GM18499 (cell line): ENCODE data around the gene MCFD2.

Source experiments
- ATAC-seq: cut with Tn5 transposase; IDR thresholded peaks from one replicate; pipeline ENCODE4 v1.9.1; 2021; ENCODE audit warnings: moderate number of reproducible peaks; ENCODE audit not compliant: insufficient read depth, unreplicated experiment

The MCFD2 gene

DNA sequence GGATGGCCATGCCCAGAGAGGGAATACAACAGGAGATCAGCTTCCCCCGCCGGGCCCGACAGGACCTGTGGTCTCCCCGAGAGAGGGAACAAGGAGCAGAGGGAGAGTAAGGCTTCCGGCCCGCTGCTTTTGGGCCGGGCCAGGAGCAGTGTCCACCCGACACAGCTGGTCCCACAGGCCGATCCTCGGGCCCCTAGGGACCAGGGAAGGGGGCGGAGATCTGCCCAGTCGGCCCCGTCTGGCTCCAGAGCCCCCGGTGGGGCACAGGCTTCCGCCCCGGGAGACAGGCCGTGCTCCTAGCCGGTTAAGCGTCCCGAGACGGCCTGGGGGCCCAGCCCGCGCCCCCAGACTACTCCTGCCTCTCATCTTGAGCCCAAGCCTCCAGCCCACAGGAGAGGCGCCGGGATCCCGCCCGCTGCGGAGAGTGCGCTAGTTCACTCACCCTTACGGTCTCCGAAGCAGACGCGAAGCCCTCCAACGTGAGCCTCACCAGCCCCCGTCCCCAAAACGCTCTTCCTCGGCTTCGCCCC lies at the start of gene MCFD2:
MCFD2 (minus strand) TSS at position 526 of the 530 bp plus-strand sequence. CDS start 6,635 bp downstream, outside the sequence.
- no peak for ATAC-seq

GRCh38 chr2:46964835-46965560 lies 49.4 kb upstream of the MCFD2 start:
- no peak for ATAC-seq

- no peak for ATAC-seq
These were observed 48.5 kb upstream of the MCFD2 start for GRCh38 chr2:46963941-46964673.

DNA sequence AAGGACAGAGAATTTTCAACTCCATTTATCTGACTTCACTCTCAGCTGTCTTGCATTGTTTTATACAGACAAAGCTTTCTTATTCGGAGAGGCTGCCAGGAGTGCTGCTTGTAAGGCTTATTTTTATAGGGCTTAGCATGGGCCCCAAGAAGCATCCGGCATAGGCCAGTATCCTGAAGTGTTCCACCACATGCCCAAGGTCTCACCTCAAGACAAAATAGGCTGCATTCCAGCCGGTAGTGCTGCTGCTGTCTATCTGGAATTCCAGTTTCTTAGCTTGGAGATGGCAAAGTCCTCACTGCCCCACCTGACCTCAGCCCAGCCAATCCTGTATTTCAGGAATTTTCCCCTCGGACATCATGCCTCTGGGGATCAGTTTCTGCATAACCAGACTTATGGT lies 47.6 kb upstream of the MCFD2 start:
- ATAC-seq, result no peak

DNA sequence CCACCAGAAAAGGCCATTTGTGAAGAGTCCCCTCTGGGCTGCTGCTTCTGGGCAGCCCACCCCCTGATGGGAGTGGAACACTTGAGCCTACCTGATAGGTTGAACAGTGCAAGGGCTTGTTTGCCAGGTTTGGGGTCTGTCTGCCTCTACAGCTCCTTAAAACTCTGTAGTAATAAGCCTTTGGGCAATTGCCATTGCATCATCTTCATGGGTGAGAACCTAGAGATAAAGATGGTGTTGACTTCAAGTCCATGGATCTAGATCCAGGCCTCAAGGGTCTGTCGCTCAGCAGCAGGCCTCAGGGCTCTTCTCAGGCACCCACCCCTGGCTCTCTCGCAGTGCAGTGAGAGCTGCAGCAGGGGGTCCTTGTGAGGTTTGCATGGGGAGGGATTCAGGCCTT lies 47.1 kb upstream of the MCFD2 start:
- ATAC-seq, result no peak

DNA sequence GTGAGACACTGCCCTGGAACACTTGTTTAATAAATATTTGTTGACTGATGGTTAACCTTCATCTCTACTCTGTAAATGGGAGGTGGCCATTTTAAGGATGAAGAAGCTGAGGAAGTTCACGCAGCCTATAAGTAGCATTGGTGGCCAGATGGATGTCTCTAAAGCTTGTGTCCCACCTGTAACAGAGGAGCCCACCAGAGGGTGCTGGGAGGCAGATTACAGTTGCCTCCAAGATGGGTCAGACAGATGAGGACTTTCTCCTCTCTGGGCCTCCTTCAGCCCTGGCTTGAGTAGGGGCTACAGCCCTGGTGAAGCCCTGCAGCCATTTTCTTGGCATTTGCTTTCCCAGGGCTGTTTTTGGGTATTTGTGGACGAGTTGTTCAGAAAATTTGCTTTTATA lies 45.0 kb upstream of the MCFD2 start:
- ATAC-seq, result no peak

DNA sequence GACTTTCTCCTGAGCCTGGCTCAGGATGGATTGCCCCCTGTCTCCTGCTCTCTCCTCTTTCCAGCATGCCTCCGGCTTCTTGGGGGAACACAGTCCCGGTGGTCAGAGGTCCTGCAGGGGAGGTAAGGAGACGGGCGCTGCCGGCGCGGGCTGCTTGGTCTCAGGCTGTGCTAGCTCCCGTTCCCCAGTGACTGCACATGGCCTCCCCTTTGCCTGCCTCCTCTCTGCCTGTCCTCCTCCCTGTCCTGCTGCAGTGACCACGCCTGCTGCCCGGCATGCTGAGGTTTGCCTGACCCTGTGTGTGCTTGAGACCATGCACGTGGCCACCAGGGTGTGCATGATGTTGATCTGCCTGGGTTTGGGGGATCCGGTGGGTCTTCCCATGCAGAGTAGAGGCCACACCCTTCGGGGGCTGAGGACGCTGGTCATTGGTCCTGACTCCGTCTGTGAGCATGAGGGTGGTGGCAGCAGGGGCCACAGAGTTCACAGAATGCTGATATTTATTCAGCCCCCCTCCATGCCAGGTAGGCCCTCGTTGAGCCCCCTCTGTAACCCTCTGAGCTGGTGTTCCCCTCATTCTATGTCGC lies 42.9 kb upstream of the MCFD2 start:
- no peak for ATAC-seq

- no peak for ATAC-seq
These were observed 41.5 kb upstream of the MCFD2 start for GRCh38 chr2:46956981-46957531.

- no peak for ATAC-seq
These were observed 40.2 kb upstream of the MCFD2 start for GRCh38 chr2:46955764-46956163.

DNA sequence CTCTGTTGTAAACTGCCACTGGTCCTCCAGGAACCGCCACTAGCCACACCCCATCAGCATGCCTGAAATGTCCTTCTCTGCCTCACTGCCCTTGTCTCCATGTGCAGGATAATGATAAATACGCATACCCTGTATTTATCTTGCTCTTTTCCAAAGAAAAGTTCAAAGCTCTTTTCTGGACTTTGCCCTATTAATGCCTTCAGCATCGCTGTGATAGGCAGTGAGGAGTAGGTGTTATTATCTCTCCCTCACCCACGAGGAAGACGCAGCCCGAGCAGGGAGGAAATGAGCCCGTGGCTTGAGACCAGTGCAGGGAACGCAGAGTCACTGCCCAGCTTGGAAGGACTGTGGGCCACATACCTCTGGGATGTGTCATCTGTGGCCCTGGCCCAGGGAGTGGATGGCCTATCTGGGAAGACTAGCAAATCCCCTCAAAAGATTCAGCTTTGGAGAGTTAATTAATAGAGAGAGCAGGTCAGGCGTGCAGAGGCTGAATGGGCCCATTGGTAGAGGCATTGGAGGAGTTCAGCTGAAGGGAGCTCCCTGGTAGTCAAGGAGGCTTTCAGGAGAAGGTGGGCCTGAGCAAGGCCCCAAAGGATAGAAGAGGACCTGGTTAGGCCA lies 39.5 kb upstream of the MCFD2 start:
- no peak for ATAC-seq

DNA sequence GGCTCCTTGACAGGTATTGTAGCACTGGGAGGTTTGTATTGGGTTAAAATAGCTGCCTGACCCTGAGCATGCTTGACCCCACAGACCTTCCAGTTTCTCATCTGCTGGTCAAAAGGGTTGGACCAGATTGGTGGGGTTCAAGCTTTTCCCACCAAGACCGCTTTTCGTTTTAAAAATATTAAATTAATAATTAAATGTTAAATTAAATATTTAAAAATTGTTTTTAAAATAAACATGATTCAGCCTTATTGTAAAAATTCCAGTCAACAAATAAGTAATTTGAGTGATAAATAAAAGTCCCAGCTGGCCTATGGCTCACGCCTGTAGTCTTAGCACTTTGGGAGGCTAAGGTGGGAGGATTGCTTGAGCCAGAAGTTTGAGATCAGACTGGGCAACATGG lies 36.6 kb upstream of the MCFD2 start:
- no peak for ATAC-seq

DNA sequence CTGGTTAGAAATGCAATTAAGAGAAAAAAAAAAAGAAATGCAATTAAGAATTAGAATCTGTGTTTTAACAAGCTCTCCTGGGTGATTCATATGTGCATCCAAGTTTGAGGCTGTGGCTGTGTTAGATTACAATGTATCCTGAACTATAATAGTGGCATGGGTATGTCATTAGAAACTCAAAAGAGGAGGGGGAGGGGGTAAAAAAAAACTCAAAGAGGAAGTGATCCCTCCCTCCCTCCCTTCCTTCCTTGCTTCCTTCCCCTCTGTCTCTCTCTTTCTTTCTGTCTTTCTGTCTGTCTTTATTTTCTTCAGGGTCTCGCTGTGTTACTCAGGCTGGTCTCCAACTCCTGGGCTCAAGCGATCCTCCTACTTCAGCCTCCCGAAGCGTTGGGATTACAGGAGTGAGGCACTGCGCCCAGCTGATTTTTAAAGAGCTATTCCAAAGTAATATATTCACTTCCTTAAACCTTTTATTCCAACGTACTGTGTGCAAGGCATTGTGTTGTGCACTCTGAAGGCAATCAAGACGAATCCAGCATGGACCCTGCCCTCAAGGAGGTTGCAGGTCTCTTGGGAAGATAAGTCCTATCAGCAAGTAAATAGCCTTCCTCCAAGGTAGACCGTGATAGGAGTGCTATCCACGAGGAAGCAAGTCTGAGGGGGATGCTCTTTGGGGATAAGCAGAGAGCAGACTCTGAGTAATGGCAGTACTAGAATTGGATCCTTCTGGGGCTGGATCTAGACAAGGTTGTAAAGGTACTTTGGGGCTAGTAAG lies 35.9 kb upstream of the MCFD2 start:
- ATAC-seq, result no peak

DNA sequence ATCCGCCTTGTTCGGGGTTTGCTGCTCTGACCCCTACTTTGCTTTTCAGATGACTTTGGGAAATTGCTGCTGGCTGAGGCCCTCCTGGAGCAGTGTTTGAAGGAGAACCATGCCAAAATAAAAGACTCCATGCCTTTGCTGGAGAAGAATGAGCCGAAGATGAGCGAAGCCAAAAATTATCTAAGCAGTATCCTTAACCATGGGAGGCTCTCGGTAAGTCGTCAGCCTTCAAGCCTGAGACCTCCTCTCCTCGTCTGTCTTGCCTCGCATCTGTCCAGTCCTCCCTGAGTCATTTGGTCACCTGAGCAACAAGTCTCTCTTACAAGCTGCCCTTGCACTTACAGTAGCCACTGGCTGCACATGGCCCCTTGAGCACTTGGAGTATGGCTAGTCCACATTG lies 34.7 kb upstream of the MCFD2 start:
- no peak for ATAC-seq

DNA sequence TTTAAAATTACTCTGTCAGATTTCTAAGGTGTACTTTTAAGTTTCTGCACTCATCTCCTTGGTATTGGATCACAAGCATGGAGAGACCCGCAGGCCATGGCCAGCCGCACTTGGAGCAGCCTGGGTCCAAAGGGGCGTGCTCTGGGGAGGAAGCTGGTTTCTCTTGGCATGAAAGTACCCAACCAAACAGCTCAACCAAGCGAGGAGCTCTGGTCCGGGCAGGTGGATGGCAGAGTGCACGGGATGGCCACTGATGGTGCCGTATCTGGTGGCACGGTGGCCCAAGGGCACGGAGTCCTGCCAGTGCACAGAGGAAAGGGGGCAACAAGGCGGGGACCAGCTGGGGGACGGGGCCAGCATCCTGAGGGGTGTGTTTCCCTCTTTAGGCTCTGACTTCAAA lies 32.2 kb upstream of the MCFD2 start:
- ATAC-seq, result no peak

DNA sequence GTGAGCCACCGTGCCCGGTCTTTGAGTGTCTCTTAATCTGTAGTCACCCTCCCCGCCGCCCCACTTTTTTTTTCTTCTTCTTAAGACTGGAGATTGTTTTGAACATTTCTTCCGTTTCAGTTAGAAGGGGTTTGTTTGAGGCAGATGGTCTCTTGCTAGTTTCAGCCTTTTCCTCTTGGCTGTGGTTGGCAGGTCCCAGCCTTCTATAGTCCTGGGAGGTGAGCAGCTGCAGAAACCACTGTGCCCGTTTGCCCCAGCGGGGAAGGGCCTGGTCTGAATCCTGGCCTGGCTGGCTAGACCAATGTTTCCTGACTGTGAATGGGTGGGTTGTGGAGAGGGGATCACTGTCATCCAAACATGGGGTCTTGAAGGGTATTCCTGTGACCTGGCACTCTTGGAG lies 30.1 kb upstream of the MCFD2 start:
- no peak for ATAC-seq

GRCh38 chr2:46943881-46944798 lies 28.5 kb upstream of the MCFD2 start:
- ATAC-seq, result peak; percentile 31

GRCh38 chr2:46942891-46943626 lies 27.5 kb upstream of the MCFD2 start:
- ATAC-seq, result no peak

DNA sequence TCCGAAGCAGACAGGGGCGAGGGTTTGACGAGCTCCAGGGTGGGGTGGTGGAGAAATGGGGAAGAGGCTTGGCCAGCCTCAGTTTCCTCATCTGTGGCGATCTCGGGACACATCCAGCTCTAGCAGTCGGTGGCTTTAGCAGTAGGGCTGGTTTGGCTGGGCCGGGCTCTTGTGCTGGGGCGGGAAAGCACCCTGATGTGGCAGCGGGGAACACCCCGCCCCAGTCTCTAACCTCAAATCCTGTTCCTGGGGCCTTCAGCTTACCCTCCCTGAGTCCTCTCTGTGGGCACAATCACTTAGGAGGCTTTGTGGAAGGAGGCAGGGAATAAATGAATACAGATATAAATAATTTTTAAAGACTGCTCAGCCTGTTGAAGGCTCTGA lies 26.5 kb upstream of the MCFD2 start:
- ATAC-seq, result no peak
